Psoas muscle (tissue), 8 donors: ENCODE measurements around the gene KCTD17. TPM values are rescaled to one million over a fixed set of nuclear protein-coding genes. Genes with fewer than 3 reads are reported as not detected.

ENCODE experiments used
- ATAC-seq, 4 donors: fragments of 200-7000 bp; cut with Tn5 transposase; one replicate each; pipeline ENCODE4 v1.9.1; 2020; ENCODE audit warnings: moderate library complexity in 3 of 4, mild to moderate bottlenecking in 2 of 4
- DNase-seq, 2 donors: peaks; one replicate each; pipeline ENCODE4 v3.0.0-alpha.2; 2020
- H3K27ac ChIP-seq: fragments of 200-600 bp; one replicate; pipeline ENCODE4 v1.8.0; 2022
- H3K27me3 ChIP-seq, 3 donors: fragments of 200-600 bp in 1 of 3; one replicate each; pipeline versions ENCODE4 v1.6.1 to v1.8.0; 2013 to 2022; ENCODE audit warnings: low read length in 2 of 3, mild to moderate bottlenecking in 2 of 3, moderate library complexity in 1 of 3; ENCODE audit not compliant: insufficient read depth in 3 of 3
- H3K36me3 ChIP-seq, 2 donors: fragments of 200-600 bp in 1 of 2; one replicate each; pipeline versions ENCODE4 v1.6.1 to v1.8.0; 2013 to 2022; ENCODE audit warnings: low read depth in 1 of 2, mild to moderate bottlenecking in 1 of 2, moderate library complexity in 1 of 2; ENCODE audit not compliant: insufficient read depth in 1 of 2
- H3K4me1 ChIP-seq: fragments of 200-600 bp; one replicate; pipeline ENCODE4 v1.8.0; 2022
- H3K4me3 ChIP-seq: fragments of 200-600 bp; one replicate; pipeline ENCODE4 v1.8.0; 2022; ENCODE audit warnings: mild to moderate bottlenecking
- H3K9me3 ChIP-seq: fragments of 200-600 bp; one replicate; pipeline ENCODE4 v1.8.0; 2022
- WGBS, 3 donors: extraction: QIAGEN DNeasy Blood & Tissue Kit; methylation state at CpG; one replicate each; pipeline versions ENCODE4 v1.1.6 to v1.1.7; 2013; 5-methylcytosine and 5-hydroxymethylcytosine counted together
- intact Hi-C, 2 donors: fragments of 100-400 bp; cut with DNase I; formaldehyde crosslinking; loops; one replicate each; pipeline versions ENCODE4 v1.11.0 to v1.14.2; 2022
- polyA plus RNA-seq, 3 donors: library from polyadenylated mRNA; stranded (reverse); fragments of 200-250 nt; gene quantifications; one replicate each; pipeline ENCODE4 v1.2.3, GENCODE V29; 2013
- total RNA-seq, 4 donors: library from RNA; stranded (reverse); fragmentation: NEBNext Ultra II Directional in 2 of 4; extraction: Animal tissue kit (Norgen Biotek cat#: 25700) in 2 of 4; gene quantifications; one replicate each; pipeline versions ENCODE4 v1.2.1 to v1.2.4, GENCODE V29; 2021 to 2023
- TF ChIP-seq, protein P1 (sequence below): fragments of 200-600 bp; IDR thresholded peaks from one replicate; pipeline ENCODE4 v1.8.0; 2022; ENCODE audit warnings: antibody characterized with exemption
- donor health status: healthy with polysubstance abuse.
- donor health status: DM: no; HTN: no; CAD: no; lungs with moderate emphysema.
- donor health status: Bipolar disorder and iron deficiency.
- donor health status: healthy.
- donor health status: DM: yes; HTN: yes; CAD: no.
- donor health status: DM: no; HTN: no; CAD: no.
- donor health status: DM: no; HTN: no; CAD: no.
- donor health status: DM: yes; HTN: yes; CAD: no.

KCTD17 gene
- total and polyA plus RNA-seq, 7 donors, result 1.5 to 3.4 (median 1.8) TPM

GRCh38 chr22:37047006-37047405, 4.5 kb upstream of the KCTD17 start:
- intact Hi-C loops, result loop anchor here in 1 of 2 donors (10.0 kb wide), 1 partner anchor 262 kb away; no protein-coding TSS in a partner anchor
- peaks cover 0 to 31% (median 4%) of the 10 kb centered on the region in 3 donors for H3K27me3 ChIP-seq
- no peak overlapping the region for H3K4me3 ChIP-seq
- no peaks in the 10 kb centered on the region for H3K36me3 ChIP-seq
- TF ChIP-seq, protein P1, sequence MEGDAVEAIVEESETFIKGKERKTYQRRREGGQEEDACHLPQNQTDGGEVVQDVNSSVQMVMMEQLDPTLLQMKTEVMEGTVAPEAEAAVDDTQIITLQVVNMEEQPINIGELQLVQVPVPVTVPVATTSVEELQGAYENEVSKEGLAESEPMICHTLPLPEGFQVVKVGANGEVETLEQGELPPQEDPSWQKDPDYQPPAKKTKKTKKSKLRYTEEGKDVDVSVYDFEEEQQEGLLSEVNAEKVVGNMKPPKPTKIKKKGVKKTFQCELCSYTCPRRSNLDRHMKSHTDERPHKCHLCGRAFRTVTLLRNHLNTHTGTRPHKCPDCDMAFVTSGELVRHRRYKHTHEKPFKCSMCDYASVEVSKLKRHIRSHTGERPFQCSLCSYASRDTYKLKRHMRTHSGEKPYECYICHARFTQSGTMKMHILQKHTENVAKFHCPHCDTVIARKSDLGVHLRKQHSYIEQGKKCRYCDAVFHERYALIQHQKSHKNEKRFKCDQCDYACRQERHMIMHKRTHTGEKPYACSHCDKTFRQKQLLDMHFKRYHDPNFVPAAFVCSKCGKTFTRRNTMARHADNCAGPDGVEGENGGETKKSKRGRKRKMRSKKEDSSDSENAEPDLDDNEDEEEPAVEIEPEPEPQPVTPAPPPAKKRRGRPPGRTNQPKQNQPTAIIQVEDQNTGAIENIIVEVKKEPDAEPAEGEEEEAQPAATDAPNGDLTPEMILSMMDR, result no peak
- no peak for ATAC-seq
- WGBS, 3 donors, result 63 to 68% (median 66%) methylated on average over 7 of the region's 7 CpGs
- H3K9me3 ChIP-seq, result no peaks in the 10 kb centered on the region
- H3K4me1 ChIP-seq, result no peaks in the 10 kb centered on the region
- DNase-seq, result no peak
- H3K27ac ChIP-seq, result no peak overlapping the region

- TF ChIP-seq, protein P1, result no peak
- ATAC-seq, result no peak
- Histone ChIP-seq H3K36me3 (no peaks in the 10 kb centered on the region), H3K27ac (no peak overlapping the region), H3K27me3 (peaks cover 0 to 24% (median 6%) of the 10 kb centered on the region in 3 donors), H3K9me3 (no peaks in the 10 kb centered on the region), H3K4me1 (no peaks in the 10 kb centered on the region), H3K4me3 (no peak overlapping the region)
- intact Hi-C loops, result loop anchor here in 1 of 2 donors (10.0 kb wide), 1 partner anchor 263 kb away; no protein-coding TSS in a partner anchor
- WGBS, 3 donors, result 73 to 78% (median 78%) methylated on average over 6 of the region's 6 CpGs
- DNase-seq, result no peak
Observed at GRCh38 chr22:37048133-37048532, 3.4 kb upstream of the KCTD17 start.

GRCh38 chr22:37049224-37049623, 2.3 kb upstream of the KCTD17 start:
- Histone ChIP-seq H3K27me3 (peaks cover 0 to 21% (median 6%) of the 10 kb centered on the region in 3 donors), H3K9me3 (no peaks in the 10 kb centered on the region), H3K4me3 (no peak overlapping the region), H3K27ac (no peak overlapping the region), H3K36me3 (no peaks in the 10 kb centered on the region), H3K4me1 (no peaks in the 10 kb centered on the region)
- DNase-seq (no peak), ATAC-seq (no peak)
- TF ChIP-seq, protein P1, result no peak
- WGBS, 3 donors, result 83 to 90% (median 88%) methylated on average over 2 of the region's 2 CpGs
- intact Hi-C loops, result loop anchor here in 1 of 2 donors (10.0 kb wide), 1 partner anchor 264 kb away; no protein-coding TSS in a partner anchor

DNA sequence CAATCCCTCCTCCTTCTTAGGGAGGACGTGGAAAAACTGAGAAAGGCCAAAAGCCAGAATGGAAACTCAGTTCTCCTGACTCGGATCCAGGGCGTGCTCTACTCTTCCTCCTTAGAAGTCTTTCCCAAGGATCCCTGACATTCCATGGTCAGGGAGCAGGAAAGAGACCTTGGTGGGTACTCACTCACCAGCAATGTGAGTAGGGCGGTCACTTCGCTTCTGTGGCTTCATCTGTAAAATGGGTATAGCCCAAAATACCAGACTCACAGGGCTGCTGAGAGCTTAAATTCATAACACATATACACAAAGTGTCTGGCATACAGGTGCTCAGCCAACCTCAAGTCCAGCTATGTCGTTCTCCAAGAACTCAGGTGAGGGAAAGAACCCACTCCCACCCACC, 629 bp upstream of the KCTD17 start:
- DNase-seq (no peak), ATAC-seq (no peak)
- no peaks in the 10 kb centered on the region for H3K4me1 ChIP-seq
- WGBS, 3 donors, result 72 to 82% (median 72%) methylated on average over 6 of the region's 6 CpGs
- intact Hi-C loops, result no loop called here
- H3K9me3 ChIP-seq, result no peaks in the 10 kb centered on the region
- H3K4me3 ChIP-seq, result no peak overlapping the region
- H3K27ac ChIP-seq, result no peak overlapping the region
- TF ChIP-seq, protein P1, result no peak
- H3K36me3 ChIP-seq, result no peaks in the 10 kb centered on the region
- H3K27me3 ChIP-seq, result peaks cover 0 to 21% (median 6%) of the 10 kb centered on the region in 3 donors
